HG03558 (cell line): ENCODE data around the gene ERC2.

Experiments used
- ATAC-seq: cut with Tn5 transposase; IDR thresholded peaks from one replicate; pipeline ENCODE4 v1.9.1; 2021; ENCODE audit warnings: moderate number of reproducible peaks; ENCODE audit not compliant: unreplicated experiment; ENCODE audit errors: extremely low read depth

ERC2 gene

DNA sequence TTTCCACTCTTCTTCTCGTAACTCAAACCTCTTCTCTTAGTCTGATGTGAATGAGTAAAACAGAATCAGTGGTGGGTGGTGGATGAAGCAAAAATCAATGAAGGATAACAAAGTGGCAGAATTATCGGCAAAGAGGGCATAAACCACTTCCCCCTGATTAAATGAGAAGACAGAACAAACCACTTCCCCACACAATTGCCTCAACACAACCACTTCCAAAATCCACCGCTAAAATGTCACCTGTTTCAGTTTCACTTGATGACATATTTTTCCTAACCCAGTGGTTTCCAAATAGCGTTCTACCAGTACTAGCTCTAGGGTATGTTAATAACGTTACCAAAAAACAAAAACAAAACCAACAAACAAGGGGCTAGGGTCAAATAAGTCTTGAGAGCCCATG is 502.5 kb downstream of the ERC2 start:
- no peak for ATAC-seq

DNA sequence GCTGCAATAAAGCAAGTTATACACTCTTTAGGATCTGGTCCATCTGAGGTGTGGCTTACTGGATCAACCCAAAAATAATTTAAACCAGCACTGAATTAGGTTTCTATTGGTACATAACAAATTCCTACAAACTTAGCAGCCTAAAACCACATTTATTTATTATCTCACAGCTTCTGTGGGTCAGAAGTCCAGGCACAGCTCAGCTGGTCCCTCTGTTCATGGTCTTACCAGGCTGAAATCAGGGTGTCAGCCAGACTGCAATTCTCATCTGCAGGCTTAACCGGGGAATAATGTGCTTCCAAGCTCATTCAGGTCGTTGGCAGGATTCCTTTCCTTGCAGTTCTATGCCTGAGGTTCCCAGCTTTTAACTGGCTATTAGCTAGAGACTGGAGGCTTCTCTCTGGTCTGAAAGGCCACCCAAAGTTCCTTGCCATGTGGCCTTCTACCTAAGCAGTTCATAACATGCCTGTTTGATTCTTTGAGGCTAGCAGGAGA is 503.7 kb downstream of the ERC2 start:
- ATAC-seq = no peak

DNA sequence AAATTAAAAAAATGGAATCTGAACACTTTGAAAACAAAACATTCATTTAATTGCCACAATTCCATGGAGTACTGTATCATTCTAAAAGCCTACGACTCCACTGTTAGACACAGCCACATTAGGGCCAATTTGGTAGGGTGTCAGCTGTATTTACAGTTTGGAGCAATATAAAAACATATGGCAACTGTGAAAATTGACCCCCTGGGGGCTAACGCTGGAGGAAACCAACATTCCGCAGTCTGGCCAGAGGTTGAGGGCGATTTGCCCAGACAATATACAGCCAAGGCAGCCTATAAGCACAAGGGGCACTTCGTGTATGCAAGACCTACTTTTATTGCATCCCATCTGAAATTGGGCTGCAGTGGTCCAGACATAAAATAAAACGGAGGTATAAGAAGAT is 504.7 kb downstream of the ERC2 start:
- no peak for ATAC-seq

DNA sequence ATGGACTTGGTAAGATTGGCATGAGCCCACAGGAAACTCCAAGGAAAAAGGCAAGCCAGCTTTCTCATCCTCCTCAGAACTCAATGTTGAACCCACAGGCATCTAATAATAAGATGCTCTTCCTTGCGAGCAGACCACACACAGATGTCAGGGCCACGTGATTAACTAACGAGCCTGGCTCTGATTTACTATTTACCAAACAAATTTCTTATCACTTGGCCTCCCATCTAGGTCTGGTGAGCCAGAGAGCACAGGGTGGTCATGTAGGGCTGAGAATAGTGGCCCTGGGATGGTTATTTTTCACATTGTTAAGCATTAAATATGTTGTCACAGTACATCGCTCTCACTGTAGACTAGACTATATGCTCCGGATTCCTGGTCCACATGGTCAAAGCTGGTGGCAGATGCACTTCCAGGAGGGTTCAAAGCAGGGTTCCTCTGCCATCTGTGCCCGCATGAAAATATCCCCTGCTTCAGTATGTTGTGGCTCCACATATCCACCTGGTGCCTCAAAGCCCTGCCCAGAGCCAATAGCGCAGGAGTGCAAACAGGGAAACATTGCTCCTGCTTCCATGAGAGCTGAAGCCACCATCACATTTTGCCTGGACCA is 508.7 kb downstream of the ERC2 start:
- ATAC-seq = no peak

DNA sequence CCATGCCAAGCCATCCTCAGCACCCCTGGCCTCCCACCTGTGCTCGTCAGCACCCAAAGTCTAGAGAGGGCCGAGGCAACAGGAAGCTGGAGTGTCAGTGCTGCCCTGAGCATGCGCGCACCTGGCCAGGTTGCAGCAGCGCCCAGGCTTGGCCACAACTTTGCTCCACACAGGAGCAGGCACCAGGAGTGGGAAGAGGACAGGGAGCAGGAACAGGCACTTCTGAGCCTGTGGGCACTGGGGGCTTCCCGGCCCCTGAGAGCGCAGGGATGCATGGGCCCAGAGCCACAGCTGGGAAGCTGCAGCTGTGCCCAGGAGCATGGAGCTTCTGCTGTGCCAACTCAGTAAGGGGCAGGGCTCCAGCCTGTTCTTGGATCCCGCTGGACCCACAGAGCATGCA is 509.7 kb downstream of the ERC2 start:
- no peak for ATAC-seq

DNA sequence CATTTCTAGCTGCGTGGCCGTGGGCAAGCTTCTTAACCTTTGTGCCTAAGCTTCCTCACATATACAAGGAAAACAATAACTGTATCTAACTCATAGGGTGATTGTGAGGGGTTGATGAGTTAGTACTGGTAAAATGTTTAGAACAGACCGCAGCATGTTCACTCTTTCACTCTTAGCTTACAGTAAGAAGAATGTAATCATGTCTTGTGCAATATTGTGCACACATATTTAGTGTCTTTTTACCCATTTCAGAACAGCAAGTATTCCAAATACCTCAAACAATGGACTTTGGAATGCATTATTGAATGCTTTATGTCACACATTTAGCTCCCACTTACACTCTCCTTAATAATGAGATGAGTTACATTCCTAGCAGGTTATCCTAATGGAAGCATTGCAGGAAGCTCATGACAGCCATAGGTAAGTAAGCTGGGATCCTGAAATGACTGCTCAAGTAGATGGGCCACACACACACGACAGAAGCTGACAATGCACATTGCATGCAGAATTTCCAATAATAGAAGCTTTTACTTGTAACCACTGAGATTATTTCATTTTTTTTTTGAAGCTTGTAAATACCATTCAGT is 512.3 kb downstream of the ERC2 start:
- no peak for ATAC-seq

DNA sequence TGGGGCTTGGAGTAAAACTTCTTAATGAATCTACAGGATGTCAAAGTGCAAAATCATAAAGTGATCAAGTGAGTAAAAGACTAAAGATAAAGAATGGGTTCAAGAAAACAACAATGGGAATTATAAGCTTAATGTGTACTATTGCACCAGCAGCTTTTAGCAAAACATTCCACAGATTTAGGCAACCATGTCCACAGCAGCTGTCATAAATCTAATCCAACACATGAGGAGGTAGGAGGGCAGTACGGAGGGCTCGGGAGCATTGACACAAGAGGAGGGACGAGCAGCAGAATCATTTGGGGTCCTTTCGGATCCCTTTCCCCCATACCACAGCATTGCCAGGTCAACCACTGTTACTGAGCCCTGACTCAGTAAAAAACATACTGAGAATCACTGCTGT is 516.9 kb downstream of the ERC2 start:
- ATAC-seq = no peak

DNA sequence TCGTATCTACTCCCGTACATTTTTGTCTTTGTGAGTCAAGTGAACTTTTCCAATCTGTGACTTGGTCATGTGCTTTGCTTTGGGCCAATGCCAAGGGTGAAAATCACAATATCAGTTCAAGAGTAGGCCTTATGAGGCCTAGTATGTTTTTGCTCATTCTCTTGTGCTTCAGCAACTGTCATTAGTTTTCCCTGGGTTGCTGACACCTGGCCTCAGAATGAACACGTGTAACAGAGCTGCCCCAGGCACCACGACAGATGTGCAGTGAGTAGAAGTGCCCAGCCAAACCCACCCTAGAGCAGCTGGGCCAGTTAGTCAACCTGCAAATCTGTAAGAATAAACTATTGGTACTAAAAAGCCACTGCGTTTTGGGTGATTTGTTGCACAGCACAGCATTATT is 520.9 kb downstream of the ERC2 start:
- no peak for ATAC-seq

DNA sequence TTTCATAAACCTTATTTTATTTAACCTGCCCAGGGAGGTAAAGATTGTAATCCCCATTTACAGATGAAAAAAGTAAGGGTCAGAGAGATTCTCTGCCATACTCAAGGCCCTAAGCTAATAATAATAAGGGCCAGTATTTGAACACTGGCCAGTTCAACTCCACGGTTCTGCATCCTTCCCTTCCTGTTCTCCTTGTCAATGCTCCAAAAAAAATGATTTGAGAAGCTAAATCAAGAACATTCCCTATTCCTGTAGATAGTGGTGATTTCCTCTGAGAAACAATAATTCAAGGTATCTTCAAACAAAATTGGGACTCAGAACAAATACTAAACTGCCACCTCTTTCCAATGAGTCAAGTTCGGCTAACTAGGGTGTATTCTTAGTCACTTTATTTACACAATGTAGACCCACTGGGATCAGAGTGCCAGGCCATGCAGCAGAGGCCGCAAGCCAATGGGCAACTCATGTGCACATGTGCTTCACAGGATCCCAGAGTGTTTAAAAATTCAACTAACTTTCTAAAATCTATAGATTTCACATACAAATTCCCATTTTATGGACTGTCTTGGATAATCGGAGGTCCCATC is 521.6 kb downstream of the ERC2 start:
- no peak for ATAC-seq

DNA sequence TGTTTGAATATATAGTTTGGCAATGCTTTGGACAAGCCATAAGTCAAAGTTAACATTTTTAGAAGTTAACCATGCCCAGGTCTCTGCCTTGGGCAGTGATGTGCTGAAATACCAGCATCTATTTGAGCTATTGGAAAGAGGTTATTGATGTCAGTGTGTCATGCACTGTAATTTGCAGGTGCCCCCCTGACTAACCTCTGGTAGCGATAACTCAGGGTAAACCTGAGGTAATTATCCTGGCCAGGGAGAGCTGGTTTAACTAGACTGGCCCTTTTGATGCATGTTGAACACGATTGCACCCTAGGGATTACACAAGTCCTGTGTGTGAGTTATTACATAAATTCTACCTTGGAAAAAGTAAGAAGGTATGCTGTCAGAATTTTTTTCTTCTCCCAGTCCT is 525.4 kb downstream of the ERC2 start:
- no peak for ATAC-seq

DNA sequence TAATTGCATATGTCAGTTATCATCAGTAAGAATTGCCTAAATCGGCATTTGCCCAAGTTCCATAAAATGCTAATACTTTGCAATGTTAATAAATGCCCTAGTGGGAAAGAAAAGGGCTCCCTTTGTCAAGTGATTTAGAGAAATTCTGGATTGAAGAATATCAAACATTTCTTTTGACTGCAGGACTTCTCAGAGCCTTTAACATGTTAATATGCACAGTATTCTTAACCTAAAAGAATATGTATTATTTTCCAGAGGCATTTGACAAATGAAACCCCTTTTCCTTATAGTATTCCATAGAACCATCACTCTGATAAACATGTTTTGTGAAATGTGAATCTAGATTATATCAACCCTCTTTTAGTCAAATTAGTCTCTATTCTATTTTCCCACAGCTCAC is 529.0 kb downstream of the ERC2 start:
- ATAC-seq = no peak

DNA sequence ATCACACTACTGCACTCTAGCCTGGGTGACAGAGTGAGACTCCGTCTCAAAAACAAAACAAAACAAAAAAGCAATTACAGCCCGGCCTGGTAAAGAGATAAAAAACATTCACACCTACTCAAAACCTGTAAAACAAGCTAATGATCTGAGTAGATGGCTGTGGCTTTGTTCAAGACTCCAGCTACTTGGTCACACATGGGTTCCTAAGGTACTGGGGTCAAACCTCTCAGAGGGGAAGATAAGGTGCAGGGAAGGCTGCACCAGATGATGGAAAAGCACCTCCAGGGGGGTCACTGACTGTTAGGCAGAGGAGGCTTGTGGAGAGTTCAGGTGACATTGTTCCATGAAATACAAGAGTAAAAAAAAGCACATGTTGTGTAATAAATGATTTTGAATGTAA is 531.0 kb downstream of the ERC2 start:
- no peak for ATAC-seq

DNA sequence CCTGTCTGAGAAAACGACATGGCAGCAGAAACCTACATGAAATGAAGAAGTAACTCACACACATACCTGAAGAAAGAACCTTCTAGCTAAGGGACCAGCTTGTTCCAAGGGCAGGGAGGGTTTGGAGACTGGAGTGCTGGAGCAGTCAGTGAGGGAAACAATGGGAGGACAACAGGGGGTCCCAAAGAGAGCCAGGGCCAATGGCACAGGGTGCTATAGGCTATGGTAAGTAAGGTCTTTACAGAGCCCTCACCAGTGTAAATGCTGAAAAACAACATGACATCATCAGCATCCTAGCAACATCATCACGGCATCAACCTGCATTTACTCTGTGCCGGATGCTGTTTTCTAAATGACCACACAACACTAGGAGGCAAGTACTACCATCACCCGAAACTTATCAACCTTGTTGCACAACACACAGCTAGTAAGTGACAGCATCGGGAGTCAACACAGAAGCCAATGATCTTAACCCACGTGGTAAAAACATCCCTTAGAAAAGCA is 531.7 kb downstream of the ERC2 start:
- ATAC-seq = no peak

DNA sequence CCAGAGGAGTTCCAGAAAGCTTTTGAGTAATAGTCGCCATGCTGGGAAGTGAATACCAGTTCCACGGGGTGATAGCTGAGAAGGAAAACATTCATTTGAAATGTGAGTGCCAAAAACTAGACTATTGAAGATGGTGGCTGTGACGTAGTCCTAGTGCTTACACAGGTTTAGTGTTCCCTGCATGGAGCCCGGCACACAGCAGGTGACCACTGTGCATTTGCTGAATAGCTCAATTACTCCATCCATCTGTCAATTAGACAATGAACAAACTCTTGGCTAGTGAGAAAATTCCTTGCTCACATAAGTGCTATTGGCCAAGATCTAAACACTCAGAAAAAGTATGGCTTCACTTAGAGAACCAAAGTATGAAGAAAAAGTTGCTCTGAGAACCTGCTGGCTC is 533.0 kb downstream of the ERC2 start:
- no peak for ATAC-seq

DNA sequence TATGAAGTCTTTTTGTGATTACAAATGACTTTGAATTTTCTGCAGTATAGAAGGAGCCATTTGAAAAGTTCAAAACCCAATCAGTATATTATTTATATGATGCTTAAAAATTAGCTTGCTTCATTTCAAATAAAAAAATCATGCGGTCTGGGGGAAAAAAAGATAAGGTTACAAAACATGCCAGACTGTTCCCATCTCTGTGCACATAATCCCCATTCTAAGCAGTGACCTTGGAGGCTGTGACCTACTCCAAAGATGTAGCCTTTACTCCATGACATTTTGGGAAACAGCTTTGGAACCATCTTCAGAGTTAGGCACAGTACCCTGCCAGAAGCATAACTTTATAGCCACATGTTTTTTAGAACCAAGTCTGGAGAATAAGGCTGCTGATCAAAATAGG is 533.5 kb downstream of the ERC2 start:
- ATAC-seq = no peak

DNA sequence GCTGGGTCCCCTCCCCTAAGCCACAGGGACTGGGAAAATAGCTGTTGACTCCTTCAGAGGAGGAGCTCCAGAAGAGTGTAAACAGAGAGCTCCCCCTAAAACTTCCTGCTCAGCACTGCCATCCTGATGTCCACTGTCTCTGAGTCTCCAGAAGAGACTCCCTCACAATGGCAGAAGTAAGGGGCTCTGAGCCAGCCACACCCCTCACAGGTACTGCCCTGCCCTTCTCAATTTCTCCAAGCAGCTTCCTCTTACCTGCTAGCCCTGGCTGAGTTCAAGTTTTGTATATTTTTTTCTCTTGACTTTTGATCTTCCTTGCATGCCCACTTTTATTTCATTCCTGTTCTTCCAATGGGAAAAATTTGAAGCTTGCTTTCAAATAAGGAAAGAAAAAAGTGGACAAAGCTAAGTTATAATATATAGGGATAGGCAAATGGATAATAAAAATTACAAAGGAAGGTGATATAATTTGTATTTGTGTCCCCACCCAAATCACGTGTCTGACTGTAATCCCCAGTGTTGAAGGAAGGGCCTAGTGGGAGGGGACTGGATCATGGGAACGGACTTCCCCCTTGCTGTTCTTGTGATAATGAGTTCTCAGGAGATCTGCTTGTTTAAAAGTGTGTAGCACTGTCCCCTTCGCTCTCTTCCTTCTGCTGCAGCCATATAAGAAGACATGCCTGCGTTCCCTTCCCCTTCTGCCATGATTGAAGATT is 539.0 kb downstream of the ERC2 start:
- ATAC-seq = no peak

DNA sequence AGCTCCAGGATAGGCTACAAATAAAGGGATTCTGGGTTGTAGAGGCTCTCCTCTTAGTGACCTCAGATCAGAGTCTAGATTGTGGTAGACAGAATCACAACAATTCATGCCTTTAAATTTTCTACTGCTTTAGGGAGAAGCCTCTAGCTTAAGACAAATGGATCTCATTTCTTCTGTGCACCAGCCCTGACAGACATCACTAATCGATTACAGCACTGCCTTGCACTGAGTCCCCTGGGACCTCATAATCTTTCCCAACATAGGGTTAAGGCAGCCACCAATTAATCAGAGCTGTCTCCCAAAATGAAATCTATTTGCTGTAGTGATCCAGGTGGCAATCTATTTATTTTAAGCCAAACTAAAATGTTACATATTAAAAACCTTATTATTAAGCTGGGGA is 544.6 kb downstream of the ERC2 start:
- ATAC-seq = no peak

DNA sequence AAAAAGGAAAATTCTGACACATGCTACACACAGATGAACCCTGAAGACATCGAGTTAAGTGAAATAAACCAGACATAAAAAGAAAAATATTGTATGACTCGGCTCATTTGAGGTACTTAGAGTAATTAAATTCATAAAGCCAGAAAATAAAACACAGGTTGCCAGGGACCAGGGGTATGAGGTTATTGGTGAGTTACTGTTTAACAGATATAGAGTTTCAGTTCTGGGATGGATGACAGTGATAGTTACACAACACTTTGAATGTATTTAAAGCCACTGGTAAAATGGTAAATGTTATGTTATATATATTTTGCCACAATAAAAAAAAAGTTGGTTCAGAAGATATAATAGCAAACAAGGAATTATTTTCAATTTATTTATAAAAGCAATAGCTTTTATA is 545.1 kb downstream of the ERC2 start:
- ATAC-seq = no peak

DNA sequence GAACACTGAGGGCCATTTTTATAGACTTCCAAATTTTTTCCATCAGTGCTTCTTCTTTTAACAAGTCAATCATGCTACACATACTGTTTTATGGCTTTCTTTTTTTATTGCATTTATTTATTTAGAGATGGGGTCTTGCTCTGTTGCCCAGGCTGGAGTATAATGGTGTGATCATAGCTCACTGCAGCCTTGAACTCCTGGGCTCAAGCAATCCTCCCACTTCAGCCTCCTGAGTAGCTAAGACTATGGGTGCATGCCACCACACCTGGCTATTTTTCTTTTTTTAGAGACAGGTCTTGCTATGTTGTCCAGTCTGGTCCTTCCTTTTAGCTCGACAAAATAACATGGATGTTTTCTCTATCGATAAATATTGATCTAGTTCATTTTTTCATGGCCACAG is 555.4 kb downstream of the ERC2 start:
- ATAC-seq = no peak

DNA sequence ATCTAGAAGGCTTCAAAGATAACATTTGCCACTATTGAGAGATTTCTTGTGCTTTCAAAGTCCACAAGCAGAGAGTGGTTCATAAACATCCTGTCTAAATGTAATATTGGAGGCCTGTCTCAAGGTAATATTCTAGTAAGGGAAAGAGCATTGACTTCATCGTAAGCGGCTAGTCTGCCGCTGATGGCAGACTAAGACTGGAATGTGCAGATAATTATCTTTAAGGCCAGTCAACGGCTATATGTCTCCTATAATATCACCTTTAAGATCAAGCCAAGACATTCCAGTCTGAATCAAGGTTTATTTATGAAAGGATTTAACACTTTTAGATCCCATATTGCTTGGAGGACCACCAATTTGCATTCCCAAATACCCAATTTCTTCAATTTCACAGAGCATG is 557.0 kb downstream of the ERC2 start:
- no peak for ATAC-seq

DNA sequence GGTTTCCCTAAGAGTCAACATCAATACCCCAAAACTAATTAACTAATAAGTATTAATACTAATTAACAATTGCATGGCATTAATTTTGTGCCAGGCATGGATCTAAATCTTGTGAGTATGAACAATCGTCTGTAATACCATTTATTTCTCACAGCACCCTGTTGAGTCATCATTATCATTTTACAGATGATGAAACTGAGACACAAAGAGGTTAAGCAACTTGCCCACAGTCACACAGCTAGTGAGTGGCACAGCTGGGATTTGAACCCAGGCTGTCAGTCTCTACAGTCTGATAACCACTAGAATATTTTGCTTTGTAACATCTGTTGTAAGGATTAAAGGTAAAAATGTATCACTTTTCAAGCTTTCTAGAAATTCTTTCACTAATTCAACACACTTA is 557.7 kb downstream of the ERC2 start:
- no peak for ATAC-seq
